Psoas muscle (tissue), 8 donors: Measurements from ENCODE around the gene HSPB3. TPM values are rescaled to one million over a fixed set of nuclear protein-coding genes. Genes with fewer than 3 reads are reported as not detected.

Source experiments
- ATAC-seq, 4 donors: fragments of 200-7000 bp; cut with Tn5 transposase; one replicate each; pipeline ENCODE4 v1.9.1; 2020; ENCODE audit warnings: moderate library complexity in 3 of 4, mild to moderate bottlenecking in 2 of 4
- DNase-seq, 2 donors: peaks; one replicate each; pipeline ENCODE4 v3.0.0-alpha.2; 2020
- H3K27ac ChIP-seq: fragments of 200-600 bp; one replicate; pipeline ENCODE4 v1.8.0; 2022
- H3K27me3 ChIP-seq, 3 donors: fragments of 200-600 bp in 1 of 3; one replicate each; pipeline versions ENCODE4 v1.6.1 to v1.8.0; 2013 to 2022; ENCODE audit warnings: low read length in 2 of 3, mild to moderate bottlenecking in 2 of 3, moderate library complexity in 1 of 3; ENCODE audit not compliant: insufficient read depth in 3 of 3
- H3K36me3 ChIP-seq, 2 donors: fragments of 200-600 bp in 1 of 2; one replicate each; pipeline versions ENCODE4 v1.6.1 to v1.8.0; 2013 to 2022; ENCODE audit warnings: low read depth in 1 of 2, mild to moderate bottlenecking in 1 of 2, moderate library complexity in 1 of 2; ENCODE audit not compliant: insufficient read depth in 1 of 2
- H3K4me1 ChIP-seq: fragments of 200-600 bp; one replicate; pipeline ENCODE4 v1.8.0; 2022
- H3K4me3 ChIP-seq: fragments of 200-600 bp; one replicate; pipeline ENCODE4 v1.8.0; 2022; ENCODE audit warnings: mild to moderate bottlenecking
- H3K9me3 ChIP-seq: fragments of 200-600 bp; one replicate; pipeline ENCODE4 v1.8.0; 2022
- WGBS, 3 donors: extraction: QIAGEN DNeasy Blood & Tissue Kit; methylation state at CpG; one replicate each; pipeline versions ENCODE4 v1.1.6 to v1.1.7; 2013; 5-methylcytosine and 5-hydroxymethylcytosine counted together
- intact Hi-C, 2 donors: fragments of 100-400 bp; cut with DNase I; formaldehyde crosslinking; loops; one replicate each; pipeline versions ENCODE4 v1.11.0 to v1.14.2; 2022
- polyA plus RNA-seq, 3 donors: library from polyadenylated mRNA; stranded (reverse); fragments of 200-250 nt; gene quantifications; one replicate each; pipeline ENCODE4 v1.2.3, GENCODE V29; 2013
- total RNA-seq, 4 donors: library from RNA; stranded (reverse); fragmentation: NEBNext Ultra II Directional in 2 of 4; extraction: Animal tissue kit (Norgen Biotek cat#: 25700) in 2 of 4; gene quantifications; one replicate each; pipeline versions ENCODE4 v1.2.1 to v1.2.4, GENCODE V29; 2021 to 2023
- TF ChIP-seq, protein P1 (sequence below): fragments of 200-600 bp; IDR thresholded peaks from one replicate; pipeline ENCODE4 v1.8.0; 2022; ENCODE audit warnings: antibody characterized with exemption
- donor health status: healthy with polysubstance abuse.
- donor health status: DM: no; HTN: no; CAD: no; lungs with moderate emphysema.
- donor health status: Bipolar disorder and iron deficiency.
- donor health status: healthy.
- donor health status: DM: yes; HTN: yes; CAD: no.
- donor health status: DM: no; HTN: no; CAD: no.
- donor health status: DM: no; HTN: no; CAD: no.
- donor health status: DM: yes; HTN: yes; CAD: no.

The HSPB3 gene
- total and polyA plus RNA-seq, 7 donors, result 37.7 to 162 (median 139) TPM

- H3K9me3 ChIP-seq, result no peaks in the 10 kb centered on the region
- H3K27ac ChIP-seq, result no peak overlapping the region
- WGBS, 3 donors, result 90 to 97% (median 96%) methylated on average over 2 of the region's 2 CpGs
- peaks cover 11% of the 10 kb centered on the region for H3K4me1 ChIP-seq
- intact Hi-C loops, result loop anchor here in 1 of 2 donors (10.0 kb wide), 1 partner anchor 966 kb away; the partner anchor contains the start of gene FST
- DNase-seq (no peak), ATAC-seq (no peak)
- no peak overlapping the region for H3K4me3 ChIP-seq
- H3K27me3 ChIP-seq, result no peaks in the 10 kb centered on the region
- H3K36me3 ChIP-seq, result no peaks in the 10 kb centered on the region
- TF ChIP-seq, protein P1, sequence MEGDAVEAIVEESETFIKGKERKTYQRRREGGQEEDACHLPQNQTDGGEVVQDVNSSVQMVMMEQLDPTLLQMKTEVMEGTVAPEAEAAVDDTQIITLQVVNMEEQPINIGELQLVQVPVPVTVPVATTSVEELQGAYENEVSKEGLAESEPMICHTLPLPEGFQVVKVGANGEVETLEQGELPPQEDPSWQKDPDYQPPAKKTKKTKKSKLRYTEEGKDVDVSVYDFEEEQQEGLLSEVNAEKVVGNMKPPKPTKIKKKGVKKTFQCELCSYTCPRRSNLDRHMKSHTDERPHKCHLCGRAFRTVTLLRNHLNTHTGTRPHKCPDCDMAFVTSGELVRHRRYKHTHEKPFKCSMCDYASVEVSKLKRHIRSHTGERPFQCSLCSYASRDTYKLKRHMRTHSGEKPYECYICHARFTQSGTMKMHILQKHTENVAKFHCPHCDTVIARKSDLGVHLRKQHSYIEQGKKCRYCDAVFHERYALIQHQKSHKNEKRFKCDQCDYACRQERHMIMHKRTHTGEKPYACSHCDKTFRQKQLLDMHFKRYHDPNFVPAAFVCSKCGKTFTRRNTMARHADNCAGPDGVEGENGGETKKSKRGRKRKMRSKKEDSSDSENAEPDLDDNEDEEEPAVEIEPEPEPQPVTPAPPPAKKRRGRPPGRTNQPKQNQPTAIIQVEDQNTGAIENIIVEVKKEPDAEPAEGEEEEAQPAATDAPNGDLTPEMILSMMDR, result no peak
These were observed 5.0 kb upstream of the HSPB3 start for GRCh38 chr5:54450542-54450941.

- peaks cover 11% of the 10 kb centered on the region for H3K4me1 ChIP-seq
- TF ChIP-seq, protein P1, result no peak
- no peak for DNase-seq
- H3K27me3 ChIP-seq, result no peaks in the 10 kb centered on the region
- peak overlapping the region; percentile 15 for H3K27ac ChIP-seq
- H3K4me3 ChIP-seq, result no peak overlapping the region
- ATAC-seq, result no peak
- intact Hi-C loops, result loop anchor here in 1 of 2 donors (10.0 kb wide), 1 partner anchor 968 kb away; the partner anchor contains the start of gene FST
- no peaks in the 10 kb centered on the region for H3K9me3 ChIP-seq
- 39 to 52% (median 41%) methylated on average over 3 of the region's 3 CpGs for WGBS, 3 donors
- H3K36me3 ChIP-seq, result no peaks in the 10 kb centered on the region
These were observed 2.5 kb upstream of the HSPB3 start for GRCh38 chr5:54453046-54453445.

DNA sequence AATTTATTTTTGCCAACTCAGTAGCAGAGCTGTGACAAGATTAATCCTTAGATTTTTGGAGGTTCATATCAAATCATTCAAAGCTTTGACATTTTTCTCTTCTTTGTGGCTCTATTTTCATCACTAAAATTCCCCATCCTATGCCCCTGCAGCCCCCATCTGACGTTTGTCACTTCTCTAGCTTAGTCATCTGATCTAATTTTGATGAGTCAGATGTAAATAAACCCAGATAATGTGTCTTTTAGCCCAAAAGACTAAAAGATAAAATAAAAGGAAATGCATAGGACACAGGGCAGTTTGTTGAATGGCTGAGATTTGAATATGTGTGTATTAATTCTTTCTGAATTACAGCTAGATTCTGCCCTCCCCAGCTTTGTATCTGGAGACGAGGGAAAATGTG is 897 bp upstream of the HSPB3 start:
- TF ChIP-seq, protein P1, result no peak
- Histone ChIP-seq H3K4me1 (peaks cover 11% of the 10 kb centered on the region), H3K27me3 (no peaks in the 10 kb centered on the region), H3K9me3 (no peaks in the 10 kb centered on the region), H3K27ac (peak overlapping the region; percentile 82), H3K4me3 (peak overlapping the region; percentile 73), H3K36me3 (no peaks in the 10 kb centered on the region)
- WGBS, 3 donors, result 42 to 78% (median 52%) methylated on average over 2 of the region's 2 CpGs
- intact Hi-C loops, result loop anchor here in 1 of 2 donors (10.0 kb wide), 1 partner anchor 970 kb away; the partner anchor contains the start of gene FST
- no peak for DNase-seq
- ATAC-seq, result no peak

DNA sequence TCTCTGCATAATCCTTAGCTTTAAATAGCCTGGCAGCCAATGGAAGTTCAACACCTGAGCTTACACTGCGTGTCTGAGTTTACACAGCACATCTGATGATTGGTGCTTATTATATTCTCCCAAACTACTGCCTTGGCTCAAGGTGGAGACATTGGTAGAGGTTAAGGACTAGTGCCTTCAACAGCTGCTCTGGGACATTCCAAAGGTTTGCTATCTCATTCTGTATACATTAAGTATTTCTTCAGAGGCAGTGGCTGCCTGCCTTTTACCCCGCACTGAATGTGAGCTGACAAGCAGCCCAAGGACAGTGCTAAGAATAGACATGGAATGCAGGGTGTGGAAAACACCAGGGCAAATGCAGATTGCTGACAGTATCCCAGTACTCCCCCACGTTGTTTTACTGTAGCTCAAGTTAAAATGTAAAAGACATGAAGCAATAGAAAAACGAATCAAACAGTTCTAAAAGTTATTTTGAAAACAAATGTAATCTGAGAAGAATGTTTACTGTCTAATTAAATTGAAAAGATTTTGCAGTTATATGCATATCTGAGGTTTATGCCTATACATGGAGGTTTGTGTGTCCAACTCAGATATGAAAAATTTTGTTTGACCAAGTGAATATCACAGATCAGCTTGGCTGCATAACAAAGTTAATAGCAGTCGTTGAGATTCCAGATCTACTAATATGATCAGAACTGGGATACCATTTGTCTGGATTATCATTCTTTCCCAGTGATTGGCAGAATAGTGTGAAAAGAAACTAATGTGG is 1.8 kb downstream of the HSPB3 start:
- Histone ChIP-seq H3K4me1 (peaks cover 21% of the 10 kb centered on the region), H3K27ac (peak overlapping the region; percentile 82), H3K36me3 (no peaks in the 10 kb centered on the region), H3K4me3 (peak overlapping the region; percentile 73), H3K9me3 (no peaks in the 10 kb centered on the region), H3K27me3 (no peaks in the 10 kb centered on the region)
- 13 to 15% (median 13%) methylated on average over 5 of the region's 5 CpGs for WGBS, 3 donors
- TF ChIP-seq, protein P1, result no peak
- peak; percentile 75 to 79 (median 78) for ATAC-seq
- DNase-seq, result peak in 1 of 2 donors; percentile 63
- intact Hi-C loops, result loop anchor here in 1 of 2 donors (10.0 kb wide), 1 partner anchor 972 kb away; the partner anchor contains the start of gene FST
